ENCODE measurements around the gene ZNF579. TPM values are rescaled to one million over a fixed set of nuclear protein-coding genes. Genes with fewer than 3 reads are reported as not detected.

Gene ZNF579
- total and polyA plus RNA-seq, 2 of the 13 experiments (the other 11 are each of a cell fraction or from before 2014, with no cell fraction given): 2.1 to 2.9 TPM

DNA sequence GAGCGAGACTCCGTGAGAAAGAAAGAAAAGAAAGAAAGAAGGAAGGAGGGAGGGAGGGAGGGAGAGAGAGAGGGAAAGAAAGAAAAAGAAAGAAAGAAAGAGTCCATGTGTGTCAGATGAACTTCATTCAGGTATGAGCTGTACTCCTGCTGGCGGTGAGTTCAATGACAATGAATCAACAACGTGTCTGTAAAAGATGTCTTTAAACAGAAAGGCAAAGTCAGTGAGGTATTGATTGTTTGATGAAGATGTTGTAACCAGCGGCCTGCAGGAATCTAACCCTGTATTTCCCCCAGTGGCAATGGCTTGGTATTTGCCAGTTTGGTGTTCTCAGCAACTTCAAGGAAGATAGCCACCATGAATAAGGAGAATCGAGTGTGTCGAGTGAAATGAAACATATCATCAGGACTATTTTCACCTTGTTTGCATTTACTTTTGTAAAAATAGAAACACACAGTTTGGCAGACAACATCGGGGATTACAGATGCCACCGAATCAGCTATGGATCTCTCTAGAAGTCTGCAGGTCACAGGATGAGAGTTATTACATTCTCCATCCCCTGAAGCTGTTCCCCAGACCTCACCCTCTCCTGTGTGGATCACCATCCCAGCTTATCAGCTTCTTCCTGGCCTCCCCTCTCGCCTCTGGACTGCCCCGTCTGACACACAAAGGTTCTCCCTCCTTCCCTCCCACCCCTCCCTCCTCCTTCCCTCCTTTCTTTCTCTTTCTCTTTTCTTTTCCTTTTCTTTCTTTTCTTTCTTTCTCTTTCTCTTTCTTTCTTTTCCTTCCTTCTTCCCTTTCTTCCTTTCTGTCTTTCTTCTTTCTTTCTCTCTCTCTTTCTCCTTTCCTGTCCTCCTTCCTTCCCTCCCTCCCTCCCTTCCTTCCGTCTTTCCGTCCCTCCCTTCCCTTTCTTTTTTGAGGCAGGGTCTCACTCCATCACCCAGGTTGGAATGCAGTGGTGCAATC is 27.1 kb downstream of the ZNF579 start (continued):
- TF ChIP-seq EEA1 (CRISPR knock-in tag; IDR thresholded peaks at IDR 0.05; ENCODE audit: borderline replicate concordance): no peak
- TF ChIP-seq NR2F6 (IDR thresholded peaks at IDR 0.05): no peak
- TF ChIP-seq NR2F6 (CRISPR knock-in tag; IDR thresholded peaks at IDR 0.05): peak; percentile 61; the same call in 1 of the 2 replicates
- TF ChIP-seq, protein P1, sequence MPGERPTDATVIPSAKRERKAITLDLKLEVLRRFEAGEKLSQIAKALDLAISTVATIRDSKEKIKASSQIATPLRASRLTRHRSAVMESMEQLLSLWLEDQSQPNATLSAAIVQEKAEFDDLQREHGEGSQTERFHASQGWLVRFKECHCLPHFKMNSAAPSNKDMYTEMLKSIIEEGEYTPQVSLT (CRISPR knock-in tag; IDR thresholded peaks at IDR 0.05; ENCODE audit: borderline replicate concordance, low read depth): no peak
- TF ChIP-seq NR2F2 (IDR thresholded peaks at IDR 0.05; ENCODE audit: borderline replicate concordance, low read depth): no peak
- TF ChIP-seq, protein P2, sequence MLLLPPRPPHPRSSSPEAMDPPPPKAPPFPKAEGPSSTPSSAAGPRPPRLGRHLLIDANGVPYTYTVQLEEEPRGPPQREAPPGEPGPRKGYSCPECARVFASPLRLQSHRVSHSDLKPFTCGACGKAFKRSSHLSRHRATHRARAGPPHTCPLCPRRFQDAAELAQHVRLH (CRISPR knock-in tag; IDR thresholded peaks at IDR 0.05; ENCODE audit: borderline replicate concordance, low read depth): no peak
- TF ChIP-seq FOXM1 (CRISPR knock-in tag; IDR thresholded peaks at IDR 0.05): no peak
- TF ChIP-seq ZNF460 (CRISPR knock-in tag; IDR thresholded peaks at IDR 0.05; ENCODE audit: borderline replicate concordance): no peak
- no peak for TF ChIP-seq ZNF776 (CRISPR knock-in tag; IDR thresholded peaks at IDR 0.05)
- TF ChIP-seq DNMT3B (CRISPR knock-in tag; conservative IDR thresholded peaks at IDR 0.05): no peak
- TF ChIP-seq MED8 (CRISPR knock-in tag; IDR thresholded peaks at IDR 0.05; ENCODE audit: insufficient replicate concordance): no peak
- no peak for TF ChIP-seq PPARG (CRISPR knock-in tag; conservative IDR thresholded peaks at IDR 0.05)
- TF ChIP-seq ELF1 (CRISPR knock-in tag; IDR thresholded peaks at IDR 0.05): no peak
- no peak for TF ChIP-seq ZNF260 (CRISPR knock-in tag; IDR thresholded peaks at IDR 0.05; ENCODE audit: borderline replicate concordance, low read depth)
- no peak for TF ChIP-seq ZNF883 (CRISPR knock-in tag; IDR thresholded peaks at IDR 0.05; ENCODE audit: not compliant biosample characterization)
- TF ChIP-seq SNAI1 (CRISPR knock-in tag; IDR thresholded peaks at IDR 0.05; ENCODE audit: borderline replicate concordance): no peak
- TF ChIP-seq, protein P3, sequence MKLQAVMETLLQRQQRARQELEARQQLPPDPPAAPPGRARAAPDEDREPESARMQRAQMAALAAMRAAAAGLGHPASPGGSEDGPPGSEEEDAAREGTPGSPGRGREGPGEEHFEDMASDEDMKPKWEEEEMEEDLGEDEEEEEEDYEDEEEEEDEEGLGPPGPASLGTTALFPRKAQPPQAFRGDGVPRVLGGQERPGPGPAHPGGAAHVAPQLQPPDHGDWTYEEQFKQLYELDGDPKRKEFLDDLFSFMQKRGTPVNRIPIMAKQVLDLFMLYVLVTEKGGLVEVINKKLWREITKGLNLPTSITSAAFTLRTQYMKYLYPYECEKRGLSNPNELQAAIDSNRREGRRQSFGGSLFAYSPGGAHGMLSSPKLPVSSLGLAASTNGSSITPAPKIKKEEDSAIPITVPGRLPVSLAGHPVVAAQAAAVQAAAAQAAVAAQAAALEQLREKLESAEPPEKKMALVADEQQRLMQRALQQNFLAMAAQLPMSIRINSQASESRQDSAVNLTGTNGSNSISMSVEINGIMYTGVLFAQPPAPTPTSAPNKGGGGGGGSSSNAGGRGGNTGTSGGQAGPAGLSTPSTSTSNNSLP (IDR thresholded peaks at IDR 0.05; ENCODE audit: low read depth, low read length): peak; percentile 75
- no peak for TF ChIP-seq SRSF4 (IDR thresholded peaks at IDR 0.05; ENCODE audit: low read depth, low read length, poor library complexity, severe bottlenecking)
- TF ChIP-seq, protein P4, sequence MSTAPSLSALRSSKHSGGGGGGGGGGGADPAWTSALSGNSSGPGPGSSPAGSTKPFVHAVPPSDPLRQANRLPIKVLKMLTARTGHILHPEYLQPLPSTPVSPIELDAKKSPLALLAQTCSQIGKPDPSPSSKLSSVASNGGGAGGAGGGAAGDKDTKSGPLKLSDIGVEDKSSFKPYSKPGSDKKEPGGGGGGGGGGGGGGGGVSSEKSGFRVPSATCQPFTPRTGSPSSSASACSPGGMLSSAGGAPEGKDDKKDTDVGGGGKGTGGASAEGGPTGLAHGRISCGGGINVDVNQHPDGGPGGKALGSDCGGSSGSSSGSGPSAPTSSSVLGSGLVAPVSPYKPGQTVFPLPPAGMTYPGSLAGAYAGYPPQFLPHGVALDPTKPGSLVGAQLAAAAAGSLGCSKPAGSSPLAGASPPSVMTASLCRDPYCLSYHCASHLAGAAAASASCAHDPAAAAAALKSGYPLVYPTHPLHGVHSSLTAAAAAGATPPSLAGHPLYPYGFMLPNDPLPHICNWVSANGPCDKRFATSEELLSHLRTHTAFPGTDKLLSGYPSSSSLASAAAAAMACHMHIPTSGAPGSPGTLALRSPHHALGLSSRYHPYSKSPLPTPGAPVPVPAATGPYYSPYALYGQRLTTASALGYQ (CRISPR knock-in tag; IDR thresholded peaks at IDR 0.05): 0 out of 2 replicates have a peak, but pooled peaks have one; percentile 27
- TF ChIP-seq HMG20A (CRISPR knock-in tag; IDR thresholded peaks at IDR 0.05; ENCODE audit: borderline replicate concordance): peak; percentile 62; the same call in 1 of the 2 replicates
- no peak for TF ChIP-seq ZNF615 (CRISPR knock-in tag; IDR thresholded peaks at IDR 0.05; ENCODE audit: borderline replicate concordance)
- TF ChIP-seq, protein P5, sequence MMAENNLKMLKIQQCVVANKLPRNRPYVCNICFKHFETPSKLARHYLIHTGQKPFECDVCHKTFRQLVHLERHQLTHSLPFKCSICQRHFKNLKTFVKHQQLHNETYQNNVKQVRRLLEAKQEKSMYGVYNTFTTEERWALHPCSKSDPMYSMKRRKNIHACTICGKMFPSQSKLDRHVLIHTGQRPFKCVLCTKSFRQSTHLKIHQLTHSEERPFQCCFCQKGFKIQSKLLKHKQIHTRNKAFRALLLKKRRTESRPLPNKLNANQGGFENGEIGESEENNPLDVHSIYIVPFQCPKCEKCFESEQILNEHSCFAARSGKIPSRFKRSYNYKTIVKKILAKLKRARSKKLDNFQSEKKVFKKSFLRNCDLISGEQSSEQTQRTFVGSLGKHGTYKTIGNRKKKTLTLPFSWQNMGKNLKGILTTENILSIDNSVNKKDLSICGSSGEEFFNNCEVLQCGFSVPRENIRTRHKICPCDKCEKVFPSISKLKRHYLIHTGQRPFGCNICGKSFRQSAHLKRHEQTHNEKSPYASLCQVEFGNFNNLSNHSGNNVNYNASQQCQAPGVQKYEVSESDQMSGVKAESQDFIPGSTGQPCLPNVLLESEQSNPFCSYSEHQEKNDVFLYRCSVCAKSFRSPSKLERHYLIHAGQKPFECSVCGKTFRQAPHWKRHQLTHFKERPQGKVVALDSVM (CRISPR knock-in tag; IDR thresholded peaks at IDR 0.05): no peak
- TF ChIP-seq, protein P6, sequence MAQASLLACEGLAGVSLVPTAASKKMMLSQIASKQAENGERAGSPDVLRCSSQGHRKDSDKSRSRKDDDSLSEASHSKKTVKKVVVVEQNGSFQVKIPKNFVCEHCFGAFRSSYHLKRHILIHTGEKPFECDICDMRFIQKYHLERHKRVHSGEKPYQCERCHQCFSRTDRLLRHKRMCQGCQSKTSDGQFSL (CRISPR knock-in tag; IDR thresholded peaks at IDR 0.05): no peak
